ENCODE results near the gene CLDN24.
"Not testable (repeated sequence)": the region's sequence is repeated elsewhere in the genome, so short reads cannot be mapped to it uniquely, and the experiment has no call there.

The CLDN24 gene

GRCh38 chr4:183347146-183347545 is 24.9 kb upstream of the CLDN24 start:
- no peak for DNase-seq (ENCODE audit: low read depth in 2 of 2)

DNA sequence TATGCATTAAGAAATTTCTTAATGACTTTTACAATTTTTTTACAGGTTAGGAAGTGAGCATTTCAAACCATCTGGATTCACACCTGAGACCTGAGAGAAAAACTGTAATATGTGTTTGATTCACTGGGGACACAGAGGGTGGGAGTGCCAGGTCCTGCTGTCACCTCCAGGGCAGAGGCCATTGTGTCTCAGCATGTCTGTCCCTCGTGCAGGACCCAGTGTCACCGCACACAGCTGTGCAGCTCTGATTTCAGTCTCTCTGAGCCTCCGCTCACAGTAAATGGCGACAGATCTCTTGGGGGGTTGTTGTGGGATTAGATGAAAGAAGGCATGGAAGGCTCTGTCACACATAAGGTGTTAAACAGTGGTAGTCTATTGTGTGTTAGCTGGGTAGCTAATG is 23.0 kb upstream of the CLDN24 start:
- DNase-seq (ENCODE audit: low read depth in 2 of 2): no peak

GRCh38 chr4:183344523-183345255 is 22.5 kb upstream of the CLDN24 start:
- no peak for DNase-seq (ENCODE audit: low read depth in 2 of 2)

GRCh38 chr4:183343730-183344129 is 21.5 kb upstream of the CLDN24 start:
- DNase-seq (ENCODE audit: low read depth in 2 of 2): no peak

DNA sequence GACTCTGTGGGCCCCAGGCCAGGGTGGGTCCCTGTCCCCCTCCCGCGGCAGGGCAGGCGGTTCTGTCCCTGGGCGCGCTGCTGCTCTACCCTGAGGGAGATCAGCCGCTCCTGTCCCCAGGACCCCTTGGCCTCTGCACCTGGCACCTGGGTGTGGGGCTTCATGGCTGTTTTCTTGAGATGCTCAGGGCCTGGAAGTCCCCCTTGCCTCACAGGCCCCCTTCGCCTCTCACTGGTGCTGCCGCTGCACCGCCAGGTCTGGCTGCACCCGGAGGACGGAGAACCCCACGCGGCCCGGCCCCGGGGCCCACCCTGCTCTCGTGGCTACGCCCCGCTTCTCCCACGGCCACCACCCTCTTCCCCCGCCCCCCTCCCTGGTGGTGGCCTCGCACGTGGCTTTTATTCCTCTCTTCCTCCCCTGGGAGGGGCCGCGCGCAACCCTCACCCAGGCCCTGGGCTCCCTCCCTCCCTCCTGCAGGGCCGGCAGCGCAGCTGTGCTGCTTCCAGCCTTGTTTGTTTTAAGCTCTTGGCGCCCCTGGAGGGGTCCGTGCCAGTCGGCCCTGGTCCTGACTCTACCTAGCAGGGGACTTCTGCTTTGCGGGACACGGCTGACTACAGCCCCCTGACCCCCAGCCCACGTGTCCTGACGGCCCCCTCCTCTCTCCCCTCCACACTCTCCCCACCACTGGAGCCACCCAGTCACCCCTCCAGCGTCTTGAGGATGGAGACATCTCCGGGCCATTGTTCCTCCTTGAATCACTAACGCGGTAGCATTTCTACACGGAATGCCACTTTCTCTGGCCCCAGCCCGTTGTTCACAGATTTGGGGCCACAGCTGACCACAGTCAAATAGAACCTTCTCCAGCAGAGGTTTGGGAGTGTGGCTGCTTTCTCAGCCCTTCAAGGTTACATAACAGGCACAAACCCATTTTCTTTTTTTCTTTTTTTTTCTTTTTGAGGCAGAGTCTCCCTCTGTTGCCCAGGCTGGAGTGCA is 20.6 kb upstream of the CLDN24 start:
- no peak for DNase-seq (ENCODE audit: low read depth in 2 of 2)

- no peak for DNase-seq (ENCODE audit: low read depth in 2 of 2)
These were observed 15.6 kb upstream of the CLDN24 start for GRCh38 chr4:183337833-183338232.

DNA sequence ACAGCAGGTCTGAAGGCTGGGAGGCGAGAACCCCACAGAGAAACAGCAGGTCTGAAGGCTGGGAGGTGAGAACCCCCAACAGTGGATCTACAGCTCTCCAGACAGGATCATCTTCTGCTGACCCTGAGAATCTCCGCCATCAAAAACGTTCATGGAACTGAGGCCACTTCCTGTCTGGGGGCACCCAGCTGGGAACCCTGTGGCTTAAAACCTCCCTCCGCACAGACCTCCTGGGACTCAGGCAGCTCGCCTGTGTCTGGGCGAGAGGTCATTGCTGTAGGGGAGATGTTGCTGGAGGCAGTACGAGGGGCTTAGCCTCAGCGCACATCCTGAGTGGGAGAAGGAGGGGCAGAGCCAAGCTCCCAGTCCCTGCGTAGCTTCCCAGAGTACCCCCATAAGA is 15.1 kb upstream of the CLDN24 start:
- no peak for DNase-seq (ENCODE audit: low read depth in 2 of 2)

DNA sequence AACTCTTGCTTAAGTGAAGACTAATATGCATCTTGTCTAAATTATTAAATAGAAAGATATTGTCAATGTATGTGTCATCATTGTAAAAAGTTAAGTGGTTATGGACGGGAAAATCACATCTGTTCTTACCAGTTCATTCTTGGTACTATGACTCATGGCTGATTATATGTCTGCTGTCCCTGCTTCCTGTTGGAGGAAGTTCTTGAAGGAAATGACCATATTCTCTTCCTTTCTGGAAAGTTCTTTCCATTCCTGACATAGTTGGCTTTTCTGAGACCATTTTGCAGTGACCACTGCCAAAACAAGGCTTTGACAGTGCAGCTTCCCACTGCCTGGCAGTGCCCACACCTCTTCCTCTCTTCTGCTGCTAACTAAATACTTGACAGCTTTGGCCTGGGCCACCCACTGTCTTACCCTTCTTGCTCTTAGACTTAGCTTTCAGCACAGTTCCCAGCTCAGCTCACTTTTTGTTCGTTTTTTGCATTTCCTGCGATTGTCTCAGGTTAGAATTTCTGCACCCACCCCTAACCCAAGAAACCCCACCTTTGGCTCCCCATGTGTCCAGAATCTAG is 13.2 kb upstream of the CLDN24 start:
- DNase-seq (ENCODE audit: low read depth in 2 of 2): no peak

- no peak for DNase-seq (ENCODE audit: low read depth in 2 of 2)
These were observed 11.8 kb upstream of the CLDN24 start for GRCh38 chr4:183333983-183334382.

- DNase-seq (ENCODE audit: low read depth in 2 of 2): no peak
These were observed 11.0 kb upstream of the CLDN24 start for GRCh38 chr4:183333202-183333601.

DNA sequence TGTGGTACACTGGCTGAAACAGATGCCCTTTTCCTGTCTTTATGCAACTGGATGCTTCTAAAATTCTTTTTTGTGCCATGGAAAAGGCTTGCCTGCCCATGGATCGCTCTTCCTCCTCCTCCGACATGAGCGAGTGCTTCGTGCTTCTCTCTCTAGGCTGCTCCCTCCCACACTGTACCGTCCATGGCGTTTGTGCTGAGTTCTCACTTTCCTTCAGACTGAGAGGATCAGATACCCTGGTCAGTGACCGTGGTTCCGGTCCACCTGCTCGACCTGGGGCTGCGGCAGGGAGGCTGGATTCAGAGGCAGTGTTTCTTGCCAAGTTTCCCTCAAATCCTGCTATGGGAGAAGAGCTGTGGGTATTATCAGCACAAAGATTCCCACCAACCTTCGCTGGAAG is 10.2 kb upstream of the CLDN24 start:
- DNase-seq (ENCODE audit: low read depth in 2 of 2): no peak

DNA sequence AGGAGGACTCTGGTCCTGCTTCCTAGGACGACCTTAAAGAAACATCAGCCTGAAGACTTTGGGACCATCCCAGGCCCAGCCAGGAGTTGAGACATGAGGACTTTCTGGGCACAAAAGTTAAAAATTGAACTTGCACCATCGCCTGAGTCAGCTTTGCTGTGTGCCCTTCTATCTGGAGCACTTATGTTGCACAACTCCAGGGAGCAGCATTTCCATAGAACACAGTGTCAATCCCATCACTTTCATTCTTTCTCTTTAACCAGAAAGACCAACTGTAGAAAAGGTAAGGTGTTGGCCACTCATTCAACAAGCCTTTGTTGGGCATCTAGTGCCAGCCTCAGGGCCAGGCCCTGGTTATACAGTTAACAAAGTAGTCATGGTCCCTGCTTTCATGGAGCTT is 8.6 kb upstream of the CLDN24 start:
- DNase-seq (ENCODE audit: low read depth in 2 of 2): no peak

DNA sequence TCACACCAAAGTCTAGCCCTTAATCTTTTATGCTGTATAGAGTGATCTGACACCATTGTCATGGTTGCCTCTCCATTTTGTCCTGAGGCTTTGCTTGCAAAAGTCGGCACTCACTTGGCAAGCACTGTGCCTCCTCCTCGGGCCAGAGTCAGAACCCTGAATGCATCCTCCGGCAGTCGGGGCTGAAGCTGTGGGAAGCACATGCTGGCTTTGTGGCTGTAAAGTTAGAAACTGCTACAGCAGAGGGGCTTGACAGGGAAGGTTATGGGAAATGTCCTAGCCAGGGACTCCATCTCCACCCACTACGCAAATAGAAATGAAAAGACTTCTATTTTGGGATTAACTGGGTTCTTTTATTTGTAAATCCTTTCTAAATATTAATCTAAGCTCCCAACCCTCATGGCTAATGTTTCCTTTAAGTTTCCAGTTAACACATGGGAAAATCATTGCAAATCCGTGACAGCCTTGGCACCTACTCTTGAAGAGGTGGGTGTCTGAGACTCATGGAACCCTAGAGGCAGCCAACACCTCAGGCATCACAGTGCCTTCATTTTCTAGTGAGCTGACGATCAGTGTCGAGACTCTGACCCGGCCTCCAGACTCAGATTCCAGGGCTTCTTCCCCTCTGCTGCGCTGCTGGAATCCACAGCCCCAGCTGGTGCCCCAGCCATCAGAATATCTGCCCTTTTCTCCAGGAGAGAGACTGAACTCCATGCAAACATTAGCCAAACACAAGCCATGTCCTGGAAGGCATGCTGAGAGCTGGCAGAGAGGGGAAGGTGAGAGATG is 7.9 kb upstream of the CLDN24 start:
- no peak for DNase-seq (ENCODE audit: low read depth in 2 of 2)

- no peak for DNase-seq (ENCODE audit: low read depth in 2 of 2)
These were observed 7.0 kb upstream of the CLDN24 start for GRCh38 chr4:183329244-183329643.

DNA sequence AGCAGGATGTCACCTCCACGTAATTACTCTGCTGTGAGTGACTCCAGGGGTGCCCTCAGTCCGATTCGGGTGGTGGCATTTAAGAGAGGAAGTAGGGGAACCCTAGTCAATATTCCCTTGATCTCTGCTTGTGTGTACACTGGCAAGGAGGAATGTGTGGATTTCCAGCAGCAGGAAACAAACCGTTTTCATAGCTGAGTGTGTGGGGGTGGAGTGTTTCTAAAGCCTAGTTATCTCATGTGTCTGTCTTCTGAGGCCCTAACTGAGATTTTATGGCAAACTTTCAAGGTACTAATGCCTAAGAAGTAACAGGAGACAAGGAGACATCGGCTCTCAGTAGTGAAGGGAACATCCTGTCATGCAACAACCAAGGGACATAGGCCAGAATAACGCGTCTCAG is 6.6 kb upstream of the CLDN24 start:
- no peak for DNase-seq (ENCODE audit: low read depth in 2 of 2)

- DNase-seq (ENCODE audit: low read depth in 2 of 2): no peak
These were observed 5.6 kb upstream of the CLDN24 start for GRCh38 chr4:183327827-183328226.

DNA sequence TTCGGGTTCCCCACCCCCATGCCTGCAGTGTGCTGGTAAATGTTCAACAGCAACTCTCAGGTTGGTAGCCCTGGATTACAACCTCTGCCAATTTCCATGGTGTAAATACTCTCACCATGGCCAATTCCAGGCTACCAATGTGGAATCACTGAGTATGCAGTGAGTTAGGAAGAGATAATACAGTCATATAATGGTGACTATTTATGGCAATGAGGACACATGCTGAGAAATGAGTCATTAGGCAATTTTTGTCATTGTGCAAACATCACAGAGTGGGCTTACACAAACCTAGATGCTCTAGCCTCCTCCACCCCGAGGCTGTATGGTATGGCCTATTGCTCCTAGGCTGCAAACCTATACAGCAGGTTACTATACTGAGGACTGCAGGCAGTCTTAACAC is 4.6 kb upstream of the CLDN24 start:
- no peak for DNase-seq (ENCODE audit: low read depth in 2 of 2)

DNA sequence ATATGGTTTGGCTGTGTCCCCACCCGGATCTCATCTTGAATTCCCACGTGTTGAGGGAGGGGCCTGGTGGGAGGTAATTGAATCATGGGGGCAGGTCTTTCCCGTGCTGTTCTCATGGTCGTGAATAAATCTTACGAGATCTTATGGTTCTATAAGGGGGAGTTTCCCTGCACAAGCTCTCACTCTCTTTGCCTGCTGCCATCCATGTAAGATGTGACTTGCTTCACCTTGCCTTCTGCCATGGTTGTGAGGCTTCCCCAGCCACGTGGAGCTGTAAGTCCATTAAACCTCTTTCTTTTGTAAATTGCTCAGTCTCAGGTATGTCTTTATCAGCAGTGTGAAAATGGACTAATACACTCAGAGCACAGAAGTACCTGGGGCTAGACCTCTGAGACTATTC is 4.2 kb upstream of the CLDN24 start:
- not testable (repeated sequence) for DNase-seq (ENCODE audit: low read depth in 2 of 2)

DNA sequence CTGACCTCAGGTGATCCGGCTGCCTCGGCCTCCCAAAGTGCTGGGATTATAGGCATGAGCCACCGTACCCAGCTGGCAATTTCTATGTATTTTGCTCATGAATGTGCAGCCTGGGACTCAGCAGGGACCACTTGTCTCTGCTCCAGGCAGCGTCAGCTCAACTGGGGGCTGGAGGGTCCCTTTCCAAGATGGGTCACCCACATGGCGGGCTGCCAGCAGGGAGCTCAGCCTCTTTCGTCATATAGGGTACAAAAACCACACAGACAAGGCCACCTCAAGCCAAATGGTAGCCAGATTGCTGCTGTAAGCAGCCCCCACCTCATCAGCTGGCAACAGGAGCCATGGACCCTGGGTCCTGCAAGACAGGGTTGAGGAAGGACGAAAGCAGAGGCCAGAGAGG is 2.4 kb upstream of the CLDN24 start:
- DNase-seq (ENCODE audit: low read depth in 2 of 2): no peak

- not testable (repeated sequence) for DNase-seq (ENCODE audit: low read depth in 2 of 2)
These were observed 1.8 kb upstream of the CLDN24 start for GRCh38 chr4:183324056-183324455.

GRCh38 chr4:183323295-183323694 is 1.1 kb upstream of the CLDN24 start:
- no peak for DNase-seq (ENCODE audit: low read depth in 2 of 2)

DNA sequence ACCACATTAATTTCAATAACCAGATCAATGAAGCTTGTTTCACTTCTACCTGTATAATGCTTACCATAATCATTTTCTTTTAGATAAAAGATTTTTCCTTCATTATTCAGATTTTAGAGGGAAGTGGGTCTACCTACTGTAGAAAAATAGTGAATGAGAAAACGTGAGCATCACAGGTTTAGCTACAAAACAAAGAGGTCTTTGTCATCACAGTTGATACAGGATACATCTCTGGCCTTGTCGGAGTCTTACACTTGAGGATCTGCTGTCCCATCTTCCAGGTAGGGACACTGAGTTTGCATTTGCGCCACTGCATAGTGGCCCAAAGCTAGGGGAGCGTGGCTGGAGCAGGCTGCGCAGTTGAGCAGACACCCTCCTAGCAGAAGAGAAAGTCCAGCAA is 710 bp downstream of the CLDN24 start:
- no peak for DNase-seq (ENCODE audit: low read depth in 2 of 2)

Measured in stimulated activated CD8-positive, alpha-beta memory T cell treated with anti-CD3 and anti-CD28 coated beads, Interleukin-2, amount 100 ng/mL, for 48 hours (primary cell).